Fibroblast of mammary gland (primary cell): ENCODE data around the gene TECTA.

Experiments
- DNase-seq: peaks from one replicate; pipeline ENCODE4 v3.0.0-alpha.2; 2010; ENCODE audit warnings: low read depth
- H3K4me3 ChIP-seq: 2 replicates; pipeline ENCODE4 v1.5.1; 2011; ENCODE audit warnings: low read depth, mild to moderate bottlenecking, low read length, moderate library complexity; ENCODE audit not compliant: control insufficient read depth
- CTCF ChIP-seq: conservative IDR thresholded peaks from 2 replicates; pipeline ENCODE4 v1.5.1; 2011; ENCODE audit warnings: low read depth, low read length, inconsistent platforms; ENCODE audit not compliant: control insufficient read depth, insufficient read depth

Gene TECTA

GRCh38 chr11:121191818-121192217 lies 90.8 kb downstream of the TECTA start:
- DNase-seq: no peak
- no peak overlapping the region for H3K4me3 ChIP-seq
- no peak for TF ChIP-seq CTCF

DNA sequence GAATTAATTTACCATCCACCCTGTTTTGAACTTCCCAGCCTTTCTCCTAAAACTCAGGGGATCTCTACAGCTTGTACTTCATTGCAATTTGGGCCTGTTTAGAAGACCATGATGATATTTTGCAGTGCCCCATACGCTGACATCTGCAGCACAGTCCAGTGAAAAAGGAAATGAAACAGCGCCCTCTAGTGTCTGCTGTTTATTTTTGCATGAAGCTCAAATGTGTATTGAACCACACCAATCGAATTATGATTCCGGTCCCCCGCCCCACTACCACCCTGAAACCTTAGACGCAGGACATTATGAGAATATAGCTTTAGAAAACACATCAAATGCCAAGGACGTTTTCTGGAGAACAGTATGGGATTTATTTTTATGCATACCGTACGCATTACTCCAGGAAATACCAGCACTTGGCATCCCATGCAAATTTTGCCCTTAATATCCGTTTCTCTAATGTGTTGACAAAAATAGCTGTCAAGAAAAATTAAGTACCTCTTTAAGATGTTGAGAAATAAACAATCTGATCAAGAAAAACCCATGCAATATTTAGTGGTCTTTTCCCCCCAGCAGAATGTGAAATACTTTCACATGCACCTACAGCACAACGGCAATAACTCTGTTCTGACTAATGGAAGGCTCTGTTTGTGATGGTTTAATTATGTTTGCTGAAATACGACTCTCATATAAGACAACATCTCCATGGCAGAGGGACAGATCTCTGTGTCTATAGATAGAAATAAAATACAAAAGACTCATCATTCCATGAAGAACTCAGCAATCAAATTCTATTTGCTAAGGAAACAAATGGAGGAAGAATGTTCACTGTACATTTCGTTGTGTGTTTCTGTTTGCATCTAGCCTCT lies 93.9 kb downstream of the TECTA start:
- H3K4me3 ChIP-seq: no peak overlapping the region
- DNase-seq: peak; percentile 65

GRCh38 chr11:121198491-121198890 lies 97.4 kb downstream of the TECTA start:
- no peak overlapping the region for H3K4me3 ChIP-seq
- no peak for TF ChIP-seq CTCF
- no peak for DNase-seq

More for the DNA sequence above, 93.9 kb downstream of the TECTA start:
- TF ChIP-seq CTCF: peak; percentile 75

- DNase-seq: no peak
- H3K4me3 ChIP-seq: no peak overlapping the region
- TF ChIP-seq CTCF: no peak
Measured at GRCh38 chr11:121199516-121199915, 98.5 kb downstream of the TECTA start.

- no peak for TF ChIP-seq CTCF
- no peak overlapping the region for H3K4me3 ChIP-seq
- no peak for DNase-seq
Measured at GRCh38 chr11:121206810-121207209, 105.8 kb downstream of the TECTA start.

DNA sequence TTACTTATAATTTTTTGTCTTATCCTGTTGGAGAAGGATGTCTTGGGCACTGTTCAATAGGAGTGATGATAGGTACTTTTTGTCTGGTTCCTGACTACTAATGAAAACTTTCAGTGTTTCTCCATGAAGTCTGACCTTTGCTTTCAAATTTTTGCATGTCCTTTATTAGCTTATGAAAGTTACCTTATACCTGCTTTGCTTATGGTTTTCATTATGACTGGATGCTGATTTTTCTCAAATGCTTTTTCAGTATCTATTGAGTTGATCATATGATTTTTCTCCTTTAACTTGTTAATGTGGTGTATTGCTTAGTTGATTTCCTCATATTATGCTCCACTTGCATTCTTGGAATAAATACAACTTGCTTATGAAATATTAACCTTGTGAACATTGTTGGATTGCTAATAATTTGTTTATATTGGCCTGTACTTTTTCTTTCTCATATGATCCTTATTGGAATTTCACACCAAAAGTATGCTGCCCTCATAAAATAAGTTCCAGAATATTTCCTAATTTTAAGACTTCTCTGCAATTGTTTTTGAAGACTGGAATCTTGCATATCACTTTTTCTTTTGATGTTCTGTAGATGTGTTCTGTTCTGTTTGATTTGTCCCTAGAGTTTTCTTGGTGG lies 106.6 kb downstream of the TECTA start:
- no peak for TF ChIP-seq CTCF
- no peak overlapping the region for H3K4me3 ChIP-seq
- no peak for DNase-seq
